GM19372 (cell line): Measurements from ENCODE around the gene WDR91.
"Not testable (repeated sequence)": the region's sequence is repeated elsewhere in the genome, so short reads cannot be mapped to it uniquely, and the experiment has no call there.

Source experiments
- ATAC-seq: cut with Tn5 transposase; IDR thresholded peaks from one replicate; pipeline ENCODE4 v1.9.1; 2021; ENCODE audit warnings: mild to moderate bottlenecking, low read depth, moderate library complexity; ENCODE audit not compliant: unreplicated experiment

Gene WDR91

GRCh38 chr7:135181929-135182678, 29.2 kb downstream of the WDR91 start:
- ATAC-seq: no peak

DNA sequence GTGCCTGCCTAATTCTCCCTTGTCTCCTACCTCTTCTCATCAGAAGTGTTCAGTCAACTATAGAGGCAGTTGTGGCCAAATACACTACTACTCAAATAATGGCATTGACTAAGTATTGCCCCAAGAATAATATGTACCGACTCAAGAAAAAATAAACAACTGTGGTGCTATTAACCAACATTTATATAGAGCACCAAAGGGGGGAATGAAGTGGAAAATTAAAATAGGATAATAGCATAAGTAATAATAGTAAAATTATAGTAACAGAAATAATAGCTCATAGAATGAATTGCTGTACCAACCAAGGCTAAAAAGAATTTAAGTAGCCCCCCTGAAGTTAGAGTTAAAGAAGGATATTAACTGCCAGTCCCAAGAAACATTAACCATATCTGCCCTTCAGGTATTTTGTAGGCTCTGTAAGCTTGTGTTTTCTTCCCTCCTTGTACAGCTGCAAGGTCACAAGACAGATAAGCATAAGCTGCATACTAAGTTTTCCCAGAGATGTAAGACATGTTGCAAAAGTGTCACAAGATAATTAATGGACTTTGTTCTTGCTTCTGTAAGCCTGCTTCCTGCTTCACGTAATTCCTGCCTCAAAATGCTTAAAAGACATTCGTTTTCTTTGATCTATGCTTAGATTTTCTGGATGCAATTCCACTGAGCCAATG, 29.9 kb downstream of the WDR91 start:
- ATAC-seq: no peak

GRCh38 chr7:135180122-135180521, 31.2 kb downstream of the WDR91 start:
- ATAC-seq: no peak

GRCh38 chr7:135179321-135179925, 31.9 kb downstream of the WDR91 start:
- ATAC-seq: no peak

GRCh38 chr7:135178364-135178763, 33.0 kb downstream of the WDR91 start:
- no peak for ATAC-seq

- no peak for ATAC-seq
These were observed 34.2 kb downstream of the WDR91 start for GRCh38 chr7:135177028-135177696.

DNA sequence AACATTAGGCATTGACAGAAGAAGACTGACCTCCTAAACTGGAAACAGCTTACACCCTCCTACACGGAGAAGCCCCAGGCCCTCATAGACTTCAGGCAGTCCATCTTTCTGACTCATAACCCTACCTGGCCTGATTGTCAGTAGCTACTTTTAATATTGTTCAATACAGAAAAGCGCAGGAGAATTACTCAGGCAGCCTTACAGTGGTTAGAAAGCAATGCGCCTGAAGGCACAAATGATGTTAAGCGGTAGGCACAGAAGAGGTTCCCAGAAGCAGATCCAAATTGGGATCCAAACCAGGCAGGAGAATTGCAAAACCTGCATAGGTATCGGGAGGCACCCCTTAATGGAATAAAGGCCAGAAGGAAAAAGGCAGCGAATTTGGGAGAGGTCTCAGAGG, 35.4 kb downstream of the WDR91 start:
- ATAC-seq: no peak

DNA sequence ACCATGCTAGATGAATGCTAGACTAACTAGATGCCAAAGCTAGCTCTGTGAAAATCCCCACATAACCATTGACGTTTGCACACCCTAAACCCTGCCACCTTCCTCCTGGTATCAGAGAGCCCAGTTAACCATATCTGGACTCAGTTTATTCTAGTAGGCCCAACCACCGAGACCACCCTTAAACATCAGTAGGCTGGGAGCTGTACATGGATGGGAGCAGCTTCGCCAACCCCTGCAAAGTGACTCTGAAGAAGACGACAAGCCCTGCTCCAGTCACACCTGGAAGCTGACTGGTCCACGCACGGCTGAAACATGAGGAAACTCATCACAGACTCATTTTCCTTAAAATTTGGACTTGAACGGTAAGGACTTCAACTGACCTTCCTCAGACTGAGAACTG, 36.4 kb downstream of the WDR91 start:
- ATAC-seq: no peak

- ATAC-seq: not testable (repeated sequence)
These were observed 37.4 kb downstream of the WDR91 start for GRCh38 chr7:135173916-135174315.

GRCh38 chr7:135171581-135172291, 39.6 kb downstream of the WDR91 start:
- ATAC-seq: not testable (repeated sequence)

GRCh38 chr7:135170998-135171481, 40.3 kb downstream of the WDR91 start:
- ATAC-seq: peak; percentile 16

GRCh38 chr7:135170274-135170997, 40.9 kb downstream of the WDR91 start, which contains the start of gene CYREN:
Gene CYREN (minus strand): TSS chr7:135170707. CDS start chr7:135168922, 1,785 bp downstream.
- peak; percentile 70 for ATAC-seq

DNA sequence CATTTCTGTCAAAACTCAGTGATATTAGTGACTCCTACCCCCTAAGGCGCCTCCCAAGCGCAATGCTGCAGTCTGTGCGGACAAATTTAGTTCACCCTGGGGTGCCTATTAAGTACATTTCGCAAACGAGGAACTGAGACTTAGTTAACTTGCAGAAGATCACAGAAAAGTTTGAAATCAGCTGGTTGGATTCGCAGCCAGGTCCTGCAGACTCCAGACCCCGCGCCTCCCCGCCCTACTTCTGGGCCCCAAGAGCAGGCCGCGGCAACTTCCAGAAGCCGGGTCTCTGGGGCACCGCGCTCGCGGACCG, 41.4 kb downstream of the WDR91 start:
- ATAC-seq: peak; percentile 6

DNA sequence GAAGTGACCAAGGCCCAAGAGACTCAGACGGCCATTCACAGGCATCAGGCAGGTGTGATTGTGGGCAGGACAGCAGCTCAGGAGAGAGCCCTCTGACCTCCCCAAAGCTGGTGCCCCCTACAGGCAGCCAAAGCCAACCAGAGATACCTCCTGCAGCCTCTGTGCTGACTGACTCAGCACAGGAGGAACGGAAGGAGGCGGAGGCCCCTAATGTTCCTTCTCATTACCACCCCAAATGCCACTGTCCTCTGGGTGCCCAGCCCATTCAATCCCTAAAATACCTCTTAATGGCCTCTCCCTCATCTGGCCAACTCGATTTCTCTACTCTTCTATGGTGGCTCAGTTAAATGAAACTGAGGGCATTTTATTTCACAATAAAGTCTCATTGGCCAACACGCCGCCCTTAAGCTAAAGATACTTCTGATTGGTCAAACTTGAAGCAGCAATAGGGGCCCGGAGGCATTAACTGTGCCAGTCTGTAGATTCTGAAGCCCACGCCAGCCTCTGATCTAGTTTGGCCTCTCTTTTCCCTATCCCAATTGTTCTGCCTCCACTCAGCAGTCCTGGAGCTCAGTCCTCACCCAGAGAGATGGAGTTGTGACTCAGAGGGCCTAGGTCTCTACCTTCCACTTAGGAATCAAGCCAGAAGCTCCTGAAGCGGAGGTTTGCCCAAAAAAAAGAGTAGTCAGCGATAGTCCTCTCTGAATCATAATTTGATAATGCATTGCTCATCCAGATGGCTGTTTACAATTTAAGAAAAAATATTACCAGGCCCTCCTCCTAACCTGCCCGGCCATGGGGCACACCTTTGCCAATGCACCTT, 42.0 kb downstream of the WDR91 start:
- ATAC-seq: peak; percentile 36

GRCh38 chr7:135168489-135169140, 42.7 kb downstream of the WDR91 start:
- no peak for ATAC-seq

GRCh38 chr7:135168001-135168400, 43.3 kb downstream of the WDR91 start:
- ATAC-seq: no peak

DNA sequence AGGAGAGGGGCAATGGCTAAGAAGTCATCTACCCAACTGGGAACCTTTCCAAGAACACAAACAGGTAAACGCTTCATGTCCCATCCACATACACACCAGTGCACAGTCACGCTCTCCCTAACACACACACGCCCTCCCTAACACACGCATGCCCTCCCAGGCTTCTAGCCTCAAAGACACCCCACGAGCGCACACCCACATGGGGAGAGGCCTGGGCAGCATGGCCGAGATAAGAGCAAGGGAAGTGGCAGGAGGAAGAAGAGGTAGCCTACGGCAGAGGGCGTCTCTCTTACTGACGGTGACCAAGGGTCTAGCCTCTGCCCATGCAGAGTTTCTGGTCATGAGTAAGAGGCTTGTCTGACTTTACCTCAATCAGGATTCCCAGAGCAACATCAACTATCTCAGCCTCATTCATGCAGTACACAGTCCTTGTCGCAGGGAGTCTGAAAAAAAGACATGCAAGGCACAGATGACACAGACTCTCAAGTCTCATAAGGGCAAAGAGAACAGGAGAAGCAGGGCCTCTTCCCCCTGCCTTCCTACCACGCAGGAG, 43.9 kb downstream of the WDR91 start:
- ATAC-seq: no peak

DNA sequence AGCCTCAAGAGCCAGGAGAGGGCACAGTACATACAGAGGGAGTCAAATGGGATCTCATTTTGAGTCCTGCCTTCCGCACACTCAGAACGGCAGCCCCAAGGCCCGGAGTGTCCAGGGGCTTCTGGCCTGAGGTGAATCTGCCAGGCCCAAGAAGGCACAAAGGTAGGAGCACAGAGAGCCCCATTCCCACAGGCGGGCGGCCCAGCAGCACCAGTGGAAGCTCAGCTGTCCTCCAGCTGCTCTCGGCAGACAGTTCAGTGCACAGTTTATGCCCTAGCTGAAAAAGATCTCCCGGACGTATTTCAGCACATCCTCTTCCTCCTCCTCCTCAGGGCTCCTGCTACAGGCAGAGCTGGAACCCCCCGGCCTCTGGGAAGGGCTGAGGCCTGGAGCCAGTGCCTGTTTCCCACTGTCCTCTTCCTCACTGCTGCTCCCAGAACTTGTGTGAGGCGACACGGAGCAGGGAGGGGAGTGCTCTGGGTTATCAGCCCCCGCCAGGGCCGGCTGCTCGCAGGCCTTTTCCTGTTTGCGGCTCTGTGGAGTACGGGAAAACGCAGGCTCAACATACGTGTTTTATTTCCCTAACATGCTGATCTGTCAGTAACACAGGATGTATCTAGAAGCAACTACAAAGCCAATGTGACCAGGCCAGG, 44.9 kb downstream of the WDR91 start:
- no peak for ATAC-seq
